Stimulated activated CD8-positive, alpha-beta memory T cell treated with anti-CD3 and anti-CD28 coated beads, Interleukin-15, amount 100 ng/mL, for 4 hours (primary cell): ENCODE results near the gene SLC25A12.
"Not testable (repeated sequence)": the region's sequence is repeated elsewhere in the genome, so short reads cannot be mapped to it uniquely, and the experiment has no call there.

Experiments used
- DNase-seq, 2 donors: peaks; one replicate each; pipeline ENCODE4 v3.0.0-alpha.2; 2020; ENCODE audit warnings: low read depth in 2 of 2

SLC25A12 gene

GRCh38 chr2:171792157-171792556 lies 101.9 kb downstream of the SLC25A12 start:
- no peak for DNase-seq

- DNase-seq = no peak
Measured at GRCh38 chr2:171791361-171791760, 102.7 kb downstream of the SLC25A12 start.

- no peak for DNase-seq
Measured at GRCh38 chr2:171789956-171790355, 104.1 kb downstream of the SLC25A12 start.

- no peak for DNase-seq
Measured at GRCh38 chr2:171788316-171788993, 105.6 kb downstream of the SLC25A12 start.

GRCh38 chr2:171787333-171788072 lies 106.5 kb downstream of the SLC25A12 start:
- DNase-seq = no peak

- no peak for DNase-seq
Measured at GRCh38 chr2:171785450-171785849, 108.6 kb downstream of the SLC25A12 start.

GRCh38 chr2:171778515-171778914 lies 115.5 kb downstream of the SLC25A12 start:
- DNase-seq = no peak

GRCh38 chr2:171774581-171774980 lies 119.5 kb downstream of the SLC25A12 start:
- not testable (repeated sequence) for DNase-seq

- DNase-seq = no peak
Measured at GRCh38 chr2:171772373-171772772, 121.7 kb downstream of the SLC25A12 start.

GRCh38 chr2:171771463-171771862 lies 122.6 kb downstream of the SLC25A12 start:
- DNase-seq = no peak

- DNase-seq = no peak
Measured at GRCh38 chr2:171763602-171764001, 130.4 kb downstream of the SLC25A12 start.

- no peak for DNase-seq
Measured at GRCh38 chr2:171762879-171763573, 131.0 kb downstream of the SLC25A12 start.

- DNase-seq = not testable (repeated sequence)
Measured at GRCh38 chr2:171761176-171761575, 132.9 kb downstream of the SLC25A12 start.

- DNase-seq = not testable (repeated sequence)
Measured at GRCh38 chr2:171758762-171759161, 135.3 kb downstream of the SLC25A12 start.

- DNase-seq = no peak
Measured at GRCh38 chr2:171754254-171754939, 139.6 kb downstream of the SLC25A12 start.

- no peak for DNase-seq
Measured at GRCh38 chr2:171747371-171747770, 146.7 kb downstream of the SLC25A12 start.

GRCh38 chr2:171745806-171746205 lies 148.2 kb downstream of the SLC25A12 start:
- DNase-seq = no peak

GRCh38 chr2:171745141-171745540 lies 148.9 kb downstream of the SLC25A12 start:
- DNase-seq = no peak

- no peak for DNase-seq
Measured at GRCh38 chr2:171742760-171743159, 151.3 kb downstream of the SLC25A12 start.

GRCh38 chr2:171741189-171741588 lies 152.9 kb downstream of the SLC25A12 start:
- no peak for DNase-seq

GRCh38 chr2:171735991-171736710 lies 157.9 kb downstream of the SLC25A12 start:
- DNase-seq = no peak
